Testis (tissue), 3 donors: Measurements from ENCODE around the gene ADAD2. TPM values are rescaled to one million over a fixed set of nuclear protein-coding genes. Genes with fewer than 3 reads are reported as not detected.

ENCODE experiments used
- DNase-seq: peaks from one replicate; pipeline ENCODE4 v3.0.0-alpha.2; 2019
- H3K27ac ChIP-seq, 2 donors: fragments of 200-600 bp; sonication (generic); one replicate each; pipeline ENCODE4 v1.5.1; 2019
- H3K27me3 ChIP-seq: fragments of 200-600 bp; sonication (generic); one replicate; pipeline ENCODE4 v1.5.1; 2019
- H3K36me3 ChIP-seq: fragments of 200-600 bp; sonication (generic); one replicate; pipeline ENCODE4 v1.5.1; 2017; ENCODE audit warnings: low read depth; ENCODE audit errors: missing control alignments
- H3K4me1 ChIP-seq: fragments of 200-600 bp; sonication (generic); one replicate; pipeline ENCODE4 v1.5.1; 2019
- H3K4me3 ChIP-seq, 2 donors: fragments of 200-600 bp; sonication (generic); one replicate each; pipeline ENCODE4 v1.5.1; 2017 to 2019
- H3K9me3 ChIP-seq: fragments of 200-600 bp; sonication (generic); one replicate; pipeline ENCODE4 v1.5.1; 2017
- POLR2A ChIP-seq: fragments of 450-650 bp; IDR thresholded peaks from one replicate; pipeline ENCODE4 v1.6.1; 2017; ENCODE audit warnings: antibody characterized with exemption, mild to moderate bottlenecking, moderate library complexity
- WGBS, 2 donors: methylation state at CpG; one replicate each; pipeline ENCODE4 v1.1.5; 2018; 5-methylcytosine and 5-hydroxymethylcytosine counted together
- intact Hi-C: fragments of 100-400 bp; cut with DNase I; formaldehyde crosslinking; loops from one replicate; pipeline ENCODE4 v1.15.1; 2023; ENCODE audit warnings: low total_unique reads
- polyA plus RNA-seq: library from polyadenylated mRNA; stranded (reverse); fragments of 350-450 nt; fragmentation: Illumina TruSeq; extraction: RNeasy Lipid Tissue Mini Kit (QIAGEN cat#74804); gene quantifications from one replicate; pipeline ENCODE4 v1.2.3, GENCODE V29; 2014; ENCODE audit warnings: low read depth, low replicate concordance; ENCODE audit not compliant: insufficient read depth
- total RNA-seq, 2 donors: library from RNA; depleted of rRNA; stranded (reverse); fragments of >200 nt; gene quantifications; one replicate each; pipeline ENCODE4 v1.2.3, GENCODE V29; 2016
- TF ChIP-seq, protein P1 (sequence below), 3 experiments: fragments of 450-650 bp in 2 of 3; fragments of 200-600 bp in 1 of 3; sonication (generic) in 1 of 3; IDR thresholded peaks; one replicate each; pipeline ENCODE4 v1.5.1; 2016 to 2019; ENCODE audit warnings: antibody characterized with exemption in 3 of 3, mild to moderate bottlenecking in 2 of 3, moderate library complexity in 1 of 3

The ADAD2 gene
- total and polyA plus RNA-seq, 3 donors from 2014 or later = 98.4 to 174 (median 133) TPM

DNA sequence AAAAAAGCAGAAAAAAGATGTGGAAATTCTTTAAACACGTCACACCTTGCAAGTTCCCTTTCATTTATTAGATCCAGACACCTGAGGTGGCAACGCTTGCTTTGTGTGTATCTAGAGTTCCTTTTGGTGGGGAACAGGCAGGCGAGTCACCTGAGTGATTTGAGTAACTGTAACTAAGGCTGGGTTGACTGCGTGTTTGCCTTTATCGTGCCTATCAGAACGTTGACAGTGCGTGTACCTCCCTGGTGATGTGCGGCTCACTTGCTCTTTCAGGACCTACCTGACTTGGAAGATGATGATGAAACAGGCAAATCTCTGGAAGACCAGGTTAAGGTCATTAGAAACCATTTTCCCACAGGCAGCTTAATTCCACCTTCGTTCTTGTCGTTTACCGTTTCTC lies 16.6 kb upstream of the ADAD2 start:
- TF ChIP-seq, protein P1, sequence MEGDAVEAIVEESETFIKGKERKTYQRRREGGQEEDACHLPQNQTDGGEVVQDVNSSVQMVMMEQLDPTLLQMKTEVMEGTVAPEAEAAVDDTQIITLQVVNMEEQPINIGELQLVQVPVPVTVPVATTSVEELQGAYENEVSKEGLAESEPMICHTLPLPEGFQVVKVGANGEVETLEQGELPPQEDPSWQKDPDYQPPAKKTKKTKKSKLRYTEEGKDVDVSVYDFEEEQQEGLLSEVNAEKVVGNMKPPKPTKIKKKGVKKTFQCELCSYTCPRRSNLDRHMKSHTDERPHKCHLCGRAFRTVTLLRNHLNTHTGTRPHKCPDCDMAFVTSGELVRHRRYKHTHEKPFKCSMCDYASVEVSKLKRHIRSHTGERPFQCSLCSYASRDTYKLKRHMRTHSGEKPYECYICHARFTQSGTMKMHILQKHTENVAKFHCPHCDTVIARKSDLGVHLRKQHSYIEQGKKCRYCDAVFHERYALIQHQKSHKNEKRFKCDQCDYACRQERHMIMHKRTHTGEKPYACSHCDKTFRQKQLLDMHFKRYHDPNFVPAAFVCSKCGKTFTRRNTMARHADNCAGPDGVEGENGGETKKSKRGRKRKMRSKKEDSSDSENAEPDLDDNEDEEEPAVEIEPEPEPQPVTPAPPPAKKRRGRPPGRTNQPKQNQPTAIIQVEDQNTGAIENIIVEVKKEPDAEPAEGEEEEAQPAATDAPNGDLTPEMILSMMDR (IDR thresholded peaks at IDR 0.05) = no peak
- no peak for TF ChIP-seq POLR2A
- Histone ChIP-seq H3K36me3 (no peaks in the 10 kb centered on the region), H3K27me3 (no peaks in the 10 kb centered on the region), H3K4me1 (peaks cover 28% of the 10 kb centered on the region), H3K4me3 (no peak overlapping the region), H3K9me3 (no peaks in the 10 kb centered on the region), H3K27ac (no peak overlapping the region)
- intact Hi-C loops = no loop called here
- no peak for DNase-seq
- 89 to 90% methylated on average over 11 of the region's 11 CpGs for WGBS, 2 donors

GRCh38 chr16:84175350-84176081 lies 15.4 kb upstream of the ADAD2 start:
- H3K4me1 ChIP-seq = peaks cover 28% of the 10 kb centered on the region
- no peaks in the 10 kb centered on the region for H3K36me3 ChIP-seq
- no peak overlapping the region for H3K4me3 ChIP-seq
- no peak for TF ChIP-seq POLR2A
- TF ChIP-seq, protein P1 (IDR thresholded peaks at IDR 0.05) = peak; percentile 69 to 77 (median 69)
- H3K27me3 ChIP-seq = no peaks in the 10 kb centered on the region
- peak; percentile 70 for DNase-seq
- H3K27ac ChIP-seq = peak overlapping the region in 1 of 2 donors; percentile 73
- whole genome bisulfite sequencing, 2 donors = 46 to 56% methylated on average over 10 of the region's 10 CpGs
- intact Hi-C loops = no loop called here
- H3K9me3 ChIP-seq = no peaks in the 10 kb centered on the region

- TF ChIP-seq POLR2A = no peak
- TF ChIP-seq, protein P1 (IDR thresholded peaks at IDR 0.05) = no peak
- Histone ChIP-seq H3K4me1 (peaks cover 28% of the 10 kb centered on the region), H3K36me3 (no peaks in the 10 kb centered on the region)
Observed at GRCh38 chr16:84176192-84177053, 14.5 kb upstream of the ADAD2 start.

GRCh38 chr16:84177741-84178073 lies 13.2 kb upstream of the ADAD2 start:
- intact Hi-C loops = no loop called here
- 38 to 60% methylated on average over 9 of the region's 9 CpGs for WGBS, 2 donors
- H3K4me3 ChIP-seq = no peak overlapping the region
- peak overlapping the region; percentile 21 to 73 for H3K27ac ChIP-seq
- H3K27me3 ChIP-seq = no peaks in the 10 kb centered on the region
- TF ChIP-seq POLR2A = no peak
- TF ChIP-seq, protein P1 (IDR thresholded peaks at IDR 0.05) = no peak
- H3K4me1 ChIP-seq = peaks cover 28% of the 10 kb centered on the region
- no peaks in the 10 kb centered on the region for H3K36me3 ChIP-seq
- H3K9me3 ChIP-seq = no peaks in the 10 kb centered on the region
- DNase-seq = peak; percentile 58

More at GRCh38 chr16:84176192-84177053, 14.5 kb upstream of the ADAD2 start:
- 55 to 60% methylated on average over 12 to 18 of the region's 18 CpGs for WGBS, 2 donors
- no peak for DNase-seq
- H3K9me3 ChIP-seq = no peaks in the 10 kb centered on the region
- H3K27ac ChIP-seq = peak overlapping the region; percentile 21 to 73
- intact Hi-C loops = no loop called here
- H3K27me3 ChIP-seq = no peaks in the 10 kb centered on the region
- H3K4me3 ChIP-seq = no peak overlapping the region
